Progenitor cell of endocrine pancreas (in vitro differentiated cells): ENCODE data around the gene SPINT2. TPM values are rescaled to one million over a fixed set of nuclear protein-coding genes. Genes with fewer than 3 reads are reported as not detected.

Experiments
- DNase-seq: peaks from one replicate; pipeline ENCODE4 v3.0.0; 2021; ENCODE audit warnings: low spot score; ENCODE audit not compliant: unreplicated experiment
- H3K27ac Mint-ChIP-seq: 2 replicates; pipeline ENCODE4 v1.8.0; 2021; ENCODE audit warnings: mild to moderate bottlenecking, moderate library complexity, mixed read lengths
- H3K27me3 Mint-ChIP-seq: 2 replicates; pipeline ENCODE4 v1.8.0; 2021; ENCODE audit warnings: mixed read lengths
- H3K36me3 Mint-ChIP-seq: 2 replicates; pipeline ENCODE4 v1.8.0; 2022; ENCODE audit warnings: mixed read lengths; ENCODE audit not compliant: insufficient read depth
- H3K4me1 Mint-ChIP-seq: 2 replicates; pipeline ENCODE4 v1.8.0; 2021; ENCODE audit warnings: low read depth, mixed read lengths
- H3K4me3 Mint-ChIP-seq: 2 replicates; pipeline ENCODE4 v1.8.0; 2021; ENCODE audit warnings: low read depth, mild to moderate bottlenecking, moderate library complexity, mixed read lengths
- H3K9me3 Mint-ChIP-seq: 2 replicates; pipeline ENCODE4 v1.8.0; 2021; ENCODE audit warnings: low read depth, mixed read lengths
- total RNA-seq: library from RNA; stranded (reverse); gene quantifications from 2 replicates; pipeline ENCODE4 v1.2.1, GENCODE V29; 2021
- TF ChIP-seq, protein P1 (sequence below): fragments of 200-600 bp; sonication (generic); IDR thresholded peaks from one replicate; pipeline ENCODE4 v1.5.0; 2021; ENCODE audit warnings: antibody characterized with exemption, mild to moderate bottlenecking; ENCODE audit not compliant: unreplicated experiment

SPINT2 gene
- total RNA-seq, 1 donor from 2014 or later = 519 TPM

DNA sequence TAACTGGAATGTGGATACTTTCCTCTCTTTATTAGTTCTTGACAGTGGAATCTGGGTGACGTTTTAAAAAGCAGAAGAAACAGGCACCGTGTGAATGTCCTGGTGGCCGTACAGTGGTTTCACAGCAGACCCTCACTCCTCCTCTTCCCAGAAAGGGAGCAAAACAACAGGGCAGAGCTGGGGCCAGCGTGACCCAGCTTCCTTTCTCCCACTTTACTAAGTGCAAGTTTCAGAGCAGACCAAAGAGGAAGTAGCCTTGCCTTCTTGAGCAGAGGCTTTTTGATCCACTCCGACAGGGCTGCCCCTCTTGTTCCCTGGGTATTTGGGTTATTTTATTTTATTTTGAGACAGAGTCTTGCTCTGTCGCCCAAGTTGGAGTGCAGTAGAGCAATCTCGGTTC is 20.0 kb downstream of the SPINT2 start:
- Mint-ChIP-seq H3K27me3 (no peaks in the 10 kb centered on the region), H3K36me3 (peaks cover 16% of the 10 kb centered on the region), H3K4me1 (peaks cover 13% of the 10 kb centered on the region), H3K4me3 (no peak overlapping the region), H3K9me3 (no peaks in the 10 kb centered on the region), H3K27ac (peak overlapping the region; percentile 67)
- DNase-seq = no peak
- TF ChIP-seq, protein P1, sequence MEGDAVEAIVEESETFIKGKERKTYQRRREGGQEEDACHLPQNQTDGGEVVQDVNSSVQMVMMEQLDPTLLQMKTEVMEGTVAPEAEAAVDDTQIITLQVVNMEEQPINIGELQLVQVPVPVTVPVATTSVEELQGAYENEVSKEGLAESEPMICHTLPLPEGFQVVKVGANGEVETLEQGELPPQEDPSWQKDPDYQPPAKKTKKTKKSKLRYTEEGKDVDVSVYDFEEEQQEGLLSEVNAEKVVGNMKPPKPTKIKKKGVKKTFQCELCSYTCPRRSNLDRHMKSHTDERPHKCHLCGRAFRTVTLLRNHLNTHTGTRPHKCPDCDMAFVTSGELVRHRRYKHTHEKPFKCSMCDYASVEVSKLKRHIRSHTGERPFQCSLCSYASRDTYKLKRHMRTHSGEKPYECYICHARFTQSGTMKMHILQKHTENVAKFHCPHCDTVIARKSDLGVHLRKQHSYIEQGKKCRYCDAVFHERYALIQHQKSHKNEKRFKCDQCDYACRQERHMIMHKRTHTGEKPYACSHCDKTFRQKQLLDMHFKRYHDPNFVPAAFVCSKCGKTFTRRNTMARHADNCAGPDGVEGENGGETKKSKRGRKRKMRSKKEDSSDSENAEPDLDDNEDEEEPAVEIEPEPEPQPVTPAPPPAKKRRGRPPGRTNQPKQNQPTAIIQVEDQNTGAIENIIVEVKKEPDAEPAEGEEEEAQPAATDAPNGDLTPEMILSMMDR = no peak

DNA sequence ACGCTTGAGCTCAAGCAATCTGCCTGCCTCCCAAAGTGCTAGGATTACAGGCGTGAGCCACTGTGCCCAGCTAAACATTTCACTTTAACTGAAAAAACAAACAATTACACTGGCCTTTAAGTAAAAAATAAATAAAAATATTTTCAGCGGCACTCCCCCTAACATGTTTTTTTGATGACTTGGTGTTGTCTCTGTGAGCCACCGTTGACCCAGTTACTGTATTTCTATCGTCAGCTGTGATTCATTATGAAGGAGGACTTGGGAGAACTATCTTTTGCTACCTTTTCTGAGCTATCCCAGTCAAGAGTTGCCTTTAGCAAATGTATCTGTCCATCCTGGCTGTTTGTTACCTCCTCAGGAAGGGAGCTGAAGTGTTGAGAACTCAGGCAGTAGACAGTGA is 21.2 kb downstream of the SPINT2 start:
- TF ChIP-seq, protein P1 = no peak
- no peaks in the 10 kb centered on the region for H3K27me3 Mint-ChIP-seq
- H3K4me1 Mint-ChIP-seq = peaks cover 10% of the 10 kb centered on the region
- no peak overlapping the region for H3K4me3 Mint-ChIP-seq
- no peak overlapping the region for H3K27ac Mint-ChIP-seq
- DNase-seq = no peak
- peaks cover 16% of the 10 kb centered on the region for H3K36me3 Mint-ChIP-seq
- no peaks in the 10 kb centered on the region for H3K9me3 Mint-ChIP-seq

DNA sequence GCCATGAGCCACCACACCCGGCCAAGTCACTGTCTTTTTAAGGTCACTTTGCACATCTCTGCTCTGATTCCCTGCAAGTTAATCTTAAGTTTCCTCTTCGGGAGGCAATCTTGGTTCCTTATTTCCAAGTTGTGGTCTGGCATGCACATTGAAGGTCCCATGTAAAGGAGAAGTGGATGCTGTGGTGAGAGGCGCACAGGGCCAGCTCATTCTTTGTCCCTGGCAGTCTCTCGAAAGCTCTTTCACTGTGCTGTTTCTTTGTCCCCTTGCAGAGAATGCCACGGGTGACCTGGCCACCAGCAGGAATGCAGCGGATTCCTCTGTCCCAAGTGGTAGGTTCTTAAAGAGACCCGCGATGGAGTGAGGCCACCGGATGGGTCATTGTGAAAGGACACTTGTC is 23.2 kb downstream of the SPINT2 start:
- no peak overlapping the region for H3K4me3 Mint-ChIP-seq
- TF ChIP-seq, protein P1 = no peak
- peak overlapping the region; percentile 33 for H3K27ac Mint-ChIP-seq
- DNase-seq = no peak
- no peaks in the 10 kb centered on the region for H3K27me3 Mint-ChIP-seq
- peaks cover 3% of the 10 kb centered on the region for H3K4me1 Mint-ChIP-seq
- peaks cover 25% of the 10 kb centered on the region for H3K36me3 Mint-ChIP-seq
- no peaks in the 10 kb centered on the region for H3K9me3 Mint-ChIP-seq

GRCh38 chr19:38288123-38288855 is 23.9 kb downstream of the SPINT2 start:
- TF ChIP-seq, protein P1 = no peak
- H3K27ac Mint-ChIP-seq = no peak overlapping the region
- peaks cover 25% of the 10 kb centered on the region for H3K36me3 Mint-ChIP-seq
- H3K4me1 Mint-ChIP-seq = peaks cover 2% of the 10 kb centered on the region
- no peaks in the 10 kb centered on the region for H3K27me3 Mint-ChIP-seq
- DNase-seq = no peak
- no peak overlapping the region for H3K4me3 Mint-ChIP-seq
- no peaks in the 10 kb centered on the region for H3K9me3 Mint-ChIP-seq

- Mint-ChIP-seq H3K4me1 (no peaks in the 10 kb centered on the region), H3K4me3 (no peak overlapping the region), H3K27ac (no peak overlapping the region)
Observed at GRCh38 chr19:38289955-38290354, 25.6 kb downstream of the SPINT2 start.

More at GRCh38 chr19:38289955-38290354, 25.6 kb downstream of the SPINT2 start:
- H3K36me3 Mint-ChIP-seq = peaks cover 22% of the 10 kb centered on the region
- H3K27me3 Mint-ChIP-seq = no peaks in the 10 kb centered on the region
- no peaks in the 10 kb centered on the region for H3K9me3 Mint-ChIP-seq
- TF ChIP-seq, protein P1 = no peak
- DNase-seq = no peak
